HG03342 (cell line): Measurements from ENCODE around the gene STK10.

ENCODE experiments used
- ATAC-seq: cut with Tn5 transposase; IDR thresholded peaks from one replicate; pipeline ENCODE4 v1.9.1; 2021; ENCODE audit warnings: mild to moderate bottlenecking, moderate library complexity; ENCODE audit not compliant: unreplicated experiment

Gene STK10

DNA sequence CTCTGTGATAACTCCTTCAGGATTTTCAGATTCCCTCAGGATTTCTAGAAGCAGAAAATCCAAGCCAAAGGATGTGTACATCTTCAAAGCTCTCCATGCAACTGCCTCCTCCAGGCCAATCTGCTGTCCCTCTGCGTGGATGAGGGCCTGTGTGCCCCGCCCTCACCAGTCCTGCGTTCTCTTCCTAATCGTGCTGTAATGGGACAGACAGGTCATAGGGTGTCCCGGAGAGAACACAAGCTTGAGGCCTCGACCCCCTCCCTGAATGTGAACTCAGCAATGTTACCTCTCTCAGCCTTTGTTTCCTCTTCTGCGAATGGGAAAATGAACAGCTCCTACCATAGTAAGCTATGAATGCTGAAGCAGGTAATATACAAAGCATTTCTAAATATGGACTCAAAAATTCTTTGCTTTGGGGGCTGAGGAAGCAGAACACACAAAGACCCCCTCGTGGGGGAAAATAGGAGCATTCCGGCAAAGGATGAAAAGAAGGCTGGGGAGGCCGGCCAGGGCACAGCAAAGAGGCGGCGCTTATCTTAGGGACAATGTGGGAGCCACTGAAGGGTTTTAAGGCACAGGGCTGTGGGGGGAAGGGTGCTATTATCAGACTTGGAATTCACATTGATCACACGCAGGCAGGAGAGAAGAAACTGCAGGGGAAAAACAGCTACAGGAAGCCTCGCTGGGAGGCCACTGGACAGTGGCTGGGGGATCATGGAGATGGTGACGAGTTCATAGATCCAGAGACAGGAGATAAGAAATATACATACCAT, 124.4 kb downstream of the STK10 start:
- no peak for ATAC-seq

GRCh38 chr5:172059661-172060100, 128.3 kb downstream of the STK10 start:
- no peak for ATAC-seq

GRCh38 chr5:172058088-172058487, 129.9 kb downstream of the STK10 start:
- no peak for ATAC-seq

GRCh38 chr5:172055996-172056395, 132.0 kb downstream of the STK10 start:
- ATAC-seq: no peak

- ATAC-seq: no peak
These were observed 132.6 kb downstream of the STK10 start for GRCh38 chr5:172055421-172055820.

DNA sequence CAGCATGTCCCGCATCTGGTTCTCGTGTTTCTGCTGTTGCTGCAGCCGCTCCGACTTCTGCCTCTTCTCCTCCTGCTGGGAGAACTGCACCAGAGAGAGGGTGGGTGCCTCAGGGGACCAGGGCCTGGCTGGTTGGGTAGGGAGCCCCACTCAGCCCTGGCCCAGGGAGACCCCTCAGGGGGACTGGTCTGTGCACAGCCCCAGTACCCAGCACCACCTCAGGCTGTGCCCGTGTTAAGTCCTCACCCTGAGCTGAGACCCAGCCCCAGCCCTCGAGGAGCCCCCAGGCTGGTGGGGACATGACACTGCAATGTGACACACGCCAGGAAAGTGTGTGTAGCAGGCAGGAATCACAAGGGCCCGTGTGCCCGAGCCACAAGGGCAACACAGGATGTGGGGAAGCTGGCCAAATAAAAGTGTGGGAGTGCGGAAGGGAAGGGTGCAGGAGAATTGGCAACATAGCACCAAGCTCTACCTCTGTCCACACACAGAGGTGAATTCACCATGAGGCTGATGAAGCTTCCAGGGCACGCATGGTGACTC, 133.3 kb downstream of the STK10 start:
- no peak for ATAC-seq

- ATAC-seq: no peak
These were observed 135.4 kb downstream of the STK10 start for GRCh38 chr5:172052450-172053236.

GRCh38 chr5:172051643-172052339, 136.2 kb downstream of the STK10 start:
- no peak for ATAC-seq

DNA sequence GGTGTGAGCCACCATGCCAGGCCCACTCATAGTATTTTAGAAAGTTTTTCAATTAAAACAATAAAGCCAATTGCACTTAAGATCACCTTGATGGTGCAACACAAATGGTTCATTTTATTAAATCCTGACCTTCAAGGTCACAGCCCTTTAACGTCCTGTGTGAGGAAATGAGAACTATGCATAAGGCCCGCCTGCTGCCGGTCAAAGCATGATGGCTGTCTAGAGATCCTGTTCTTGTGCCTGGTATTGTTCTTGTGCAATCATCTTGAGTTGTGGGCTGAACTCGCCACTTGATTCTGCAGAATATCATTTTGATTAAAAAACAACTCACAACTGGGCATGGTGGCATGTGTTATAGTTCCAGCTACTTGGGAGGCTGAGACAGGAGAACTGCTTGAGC, 137.9 kb downstream of the STK10 start:
- ATAC-seq: no peak

GRCh38 chr5:172049226-172049796, 138.7 kb downstream of the STK10 start:
- ATAC-seq: no peak

- no peak for ATAC-seq
These were observed 139.4 kb downstream of the STK10 start for GRCh38 chr5:172048539-172049101.

DNA sequence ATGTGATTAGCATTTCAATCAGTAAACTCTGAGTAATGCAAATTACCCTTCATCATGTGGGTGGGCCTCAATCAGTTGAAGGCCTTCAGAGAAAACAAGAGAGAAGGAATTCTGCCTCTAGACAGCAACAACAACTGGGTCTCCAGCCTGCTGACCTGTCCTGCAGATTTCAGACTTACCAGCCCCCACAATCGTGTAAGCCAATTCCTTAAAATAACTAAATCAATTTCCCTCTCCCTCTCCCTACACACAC, 139.9 kb downstream of the STK10 start:
- no peak for ATAC-seq

GRCh38 chr5:172046593-172046992, 141.4 kb downstream of the STK10 start:
- no peak for ATAC-seq

DNA sequence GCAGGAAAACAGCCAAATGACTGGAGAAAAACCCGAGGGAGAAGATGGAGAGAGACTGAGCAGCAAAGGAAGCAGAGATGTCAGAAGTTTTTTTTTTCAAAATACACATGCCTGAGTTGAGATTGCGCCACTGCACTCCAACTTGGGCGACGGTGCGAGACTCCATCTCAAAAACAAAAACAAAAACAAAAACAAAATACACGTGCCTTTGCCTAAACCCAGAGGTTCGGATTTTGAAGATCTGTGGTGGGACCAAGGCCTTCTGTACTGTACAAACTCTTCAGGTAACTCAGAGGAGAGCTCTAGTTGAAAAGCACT, 142.8 kb downstream of the STK10 start:
- no peak for ATAC-seq

GRCh38 chr5:172044631-172045314, 143.3 kb downstream of the STK10 start:
- no peak for ATAC-seq

DNA sequence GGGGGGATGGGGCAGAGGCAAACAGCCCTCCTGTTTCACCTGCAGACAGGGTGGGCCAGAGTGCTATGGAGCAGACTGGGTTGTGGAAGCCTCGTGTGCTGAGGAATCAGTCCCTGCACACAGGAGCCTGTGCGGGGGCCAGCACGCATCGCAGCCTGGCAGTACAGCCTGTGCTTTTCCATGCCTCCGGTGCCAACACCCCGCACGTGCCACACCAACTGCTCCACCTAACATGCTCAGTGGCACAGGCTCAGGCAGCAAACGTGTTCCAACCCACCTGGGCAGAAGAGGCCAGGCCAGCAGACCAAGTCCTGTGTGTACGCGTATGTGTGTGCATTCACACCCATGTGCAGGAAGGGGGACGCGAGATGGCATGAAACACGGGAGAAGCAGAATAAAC, 144.2 kb downstream of the STK10 start:
- ATAC-seq: no peak

DNA sequence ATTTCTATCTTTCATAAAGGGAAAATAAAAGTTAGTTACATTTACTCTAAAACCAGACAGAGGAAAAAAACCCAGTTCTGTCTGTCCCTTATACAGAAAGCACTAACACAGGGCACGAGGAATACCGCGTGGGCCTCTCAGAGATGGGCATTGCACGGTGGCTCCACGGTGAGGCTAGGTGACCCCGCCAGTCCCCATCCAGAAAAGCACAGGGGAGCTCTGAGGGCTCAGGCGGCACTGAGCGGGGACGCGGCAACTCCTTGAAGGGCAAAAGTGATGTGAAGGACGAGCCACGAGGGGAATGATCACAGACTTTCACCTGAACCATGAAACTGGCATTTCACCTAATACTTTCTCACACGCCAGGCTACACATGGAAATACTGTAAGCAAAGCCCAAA, 145.8 kb downstream of the STK10 start:
- ATAC-seq: no peak

GRCh38 chr5:172038167-172038566, 149.9 kb downstream of the STK10 start:
- ATAC-seq: no peak

GRCh38 chr5:172035049-172035448, 153.0 kb downstream of the STK10 start:
- ATAC-seq: peak; percentile 79

- no peak for ATAC-seq
These were observed 156.0 kb downstream of the STK10 start for GRCh38 chr5:172031894-172032461.
